Chondrocyte (in vitro differentiated cells): Measurements from ENCODE around the gene NHLRC4. TPM values are rescaled to one million over a fixed set of nuclear protein-coding genes. Genes with fewer than 3 reads are reported as not detected.

Experiments
- DNase-seq: peaks from one replicate; pipeline ENCODE4 v3.0.0; 2021; ENCODE audit warnings: mixed read lengths, low spot score
- H3K27ac Mint-ChIP-seq: one replicate; pipeline ENCODE4 v1.8.0; 2021; ENCODE audit warnings: mild to moderate bottlenecking, moderate library complexity, mixed read lengths; ENCODE audit not compliant: unreplicated experiment
- H3K27me3 Mint-ChIP-seq: 2 replicates; pipeline ENCODE4 v1.8.0; 2021; ENCODE audit warnings: low read depth, mixed read lengths
- H3K36me3 Mint-ChIP-seq: 2 replicates; pipeline ENCODE4 v1.8.0; 2021; ENCODE audit warnings: low read depth, mixed read lengths
- H3K4me1 Mint-ChIP-seq: 2 replicates; pipeline ENCODE4 v1.8.0; 2021; ENCODE audit warnings: low read depth, mild to moderate bottlenecking, mixed read lengths
- H3K4me3 Mint-ChIP-seq: one replicate; pipeline ENCODE4 v1.8.0; 2021; ENCODE audit warnings: mild to moderate bottlenecking, moderate library complexity, mixed read lengths; ENCODE audit not compliant: unreplicated experiment
- H3K9me3 Mint-ChIP-seq: 2 replicates; pipeline ENCODE4 v1.8.0; 2021; ENCODE audit warnings: low read depth, mixed read lengths
- total RNA-seq: library from RNA; stranded (reverse); gene quantifications from 3 replicates; pipeline ENCODE4 v1.2.1, GENCODE V29; 2021
- TF ChIP-seq, protein P1 (sequence below): fragments of 200-600 bp; sonication (generic); IDR thresholded peaks from 2 replicates; pipeline ENCODE4 v1.5.0; 2021; ENCODE audit warnings: antibody characterized with exemption, mild to moderate bottlenecking, moderate library complexity

Gene NHLRC4
- total RNA-seq, 1 donor from 2014 or later, result not detected

GRCh38 chr16:552171-552570, 14.6 kb upstream of the NHLRC4 start:
- Mint-ChIP-seq H3K4me3 (no peak overlapping the region), H3K27me3 (no peaks in the 10 kb centered on the region)
- TF ChIP-seq, protein P1, sequence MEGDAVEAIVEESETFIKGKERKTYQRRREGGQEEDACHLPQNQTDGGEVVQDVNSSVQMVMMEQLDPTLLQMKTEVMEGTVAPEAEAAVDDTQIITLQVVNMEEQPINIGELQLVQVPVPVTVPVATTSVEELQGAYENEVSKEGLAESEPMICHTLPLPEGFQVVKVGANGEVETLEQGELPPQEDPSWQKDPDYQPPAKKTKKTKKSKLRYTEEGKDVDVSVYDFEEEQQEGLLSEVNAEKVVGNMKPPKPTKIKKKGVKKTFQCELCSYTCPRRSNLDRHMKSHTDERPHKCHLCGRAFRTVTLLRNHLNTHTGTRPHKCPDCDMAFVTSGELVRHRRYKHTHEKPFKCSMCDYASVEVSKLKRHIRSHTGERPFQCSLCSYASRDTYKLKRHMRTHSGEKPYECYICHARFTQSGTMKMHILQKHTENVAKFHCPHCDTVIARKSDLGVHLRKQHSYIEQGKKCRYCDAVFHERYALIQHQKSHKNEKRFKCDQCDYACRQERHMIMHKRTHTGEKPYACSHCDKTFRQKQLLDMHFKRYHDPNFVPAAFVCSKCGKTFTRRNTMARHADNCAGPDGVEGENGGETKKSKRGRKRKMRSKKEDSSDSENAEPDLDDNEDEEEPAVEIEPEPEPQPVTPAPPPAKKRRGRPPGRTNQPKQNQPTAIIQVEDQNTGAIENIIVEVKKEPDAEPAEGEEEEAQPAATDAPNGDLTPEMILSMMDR, result no peak

DNA sequence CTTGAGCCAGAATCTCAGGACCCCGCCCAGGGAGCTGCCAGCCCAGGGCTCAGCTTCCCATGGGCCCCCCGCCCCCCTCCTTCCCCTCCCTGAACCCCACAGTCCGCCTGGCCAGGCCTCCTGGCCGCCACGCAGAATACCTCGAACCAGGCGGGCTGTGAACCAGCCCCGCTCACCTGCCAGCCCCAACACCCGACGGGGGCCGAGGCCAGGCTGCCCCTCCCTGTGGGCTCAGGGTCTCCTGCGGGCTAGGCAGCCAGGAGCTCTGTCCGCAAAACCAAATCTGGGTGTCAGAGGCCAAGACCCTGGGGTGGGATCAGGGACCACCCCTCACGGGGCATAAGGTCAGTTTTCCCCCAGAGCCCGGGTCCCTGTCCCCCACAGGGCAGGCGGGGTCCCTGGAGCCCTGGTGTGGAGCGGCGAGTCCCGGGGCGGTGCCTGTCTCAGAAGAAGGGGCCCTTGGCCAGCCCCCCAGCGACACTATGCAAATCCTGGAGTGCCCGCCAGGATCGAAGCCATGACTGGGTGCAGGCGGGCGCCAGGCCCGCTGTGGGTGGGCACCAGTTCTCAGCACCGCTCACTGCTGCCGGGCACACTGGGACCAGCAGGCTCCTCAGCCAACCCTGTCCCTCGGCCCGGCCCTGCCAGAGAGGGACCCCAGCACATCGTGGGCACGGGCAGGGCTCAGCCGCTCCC, 13.1 kb upstream of the NHLRC4 start:
- H3K36me3 Mint-ChIP-seq, result peaks cover 1% of the 10 kb centered on the region
- no peak overlapping the region for H3K27ac Mint-ChIP-seq
- no peaks in the 10 kb centered on the region for H3K9me3 Mint-ChIP-seq
- peaks cover 4% of the 10 kb centered on the region for H3K27me3 Mint-ChIP-seq
- no peak overlapping the region for H3K4me3 Mint-ChIP-seq
- peaks cover 3% of the 10 kb centered on the region for H3K4me1 Mint-ChIP-seq
- TF ChIP-seq, protein P1, result no peak
- DNase-seq, result no peak

More at GRCh38 chr16:552171-552570, 14.6 kb upstream of the NHLRC4 start:
- DNase-seq, result no peak
- no peaks in the 10 kb centered on the region for H3K9me3 Mint-ChIP-seq
- H3K4me1 Mint-ChIP-seq, result peaks cover 3% of the 10 kb centered on the region
- H3K36me3 Mint-ChIP-seq, result peaks cover 1% of the 10 kb centered on the region
- no peak overlapping the region for H3K27ac Mint-ChIP-seq

DNA sequence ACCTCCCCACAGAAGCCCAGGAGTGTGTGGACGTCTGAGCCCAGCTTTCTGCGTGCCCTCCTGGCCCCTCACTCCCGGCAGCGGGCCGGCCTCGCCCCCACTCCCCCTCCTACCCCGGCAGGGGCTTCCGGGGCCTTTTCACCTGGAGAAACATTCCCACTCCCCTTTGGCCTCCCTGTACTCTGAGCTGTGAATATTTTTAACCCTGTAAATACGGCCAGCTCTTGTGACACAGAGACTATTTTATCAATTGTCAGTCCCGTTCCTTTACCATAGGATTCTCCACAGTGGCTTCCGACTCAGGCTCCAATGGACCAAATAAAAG, 12.5 kb upstream of the NHLRC4 start:
- Mint-ChIP-seq H3K4me1 (peaks cover 3% of the 10 kb centered on the region), H3K36me3 (peaks cover 1% of the 10 kb centered on the region), H3K27ac (no peak overlapping the region), H3K9me3 (no peaks in the 10 kb centered on the region), H3K4me3 (no peak overlapping the region), H3K27me3 (peaks cover 4% of the 10 kb centered on the region)
- TF ChIP-seq, protein P1, result no peak
- DNase-seq, result no peak

DNA sequence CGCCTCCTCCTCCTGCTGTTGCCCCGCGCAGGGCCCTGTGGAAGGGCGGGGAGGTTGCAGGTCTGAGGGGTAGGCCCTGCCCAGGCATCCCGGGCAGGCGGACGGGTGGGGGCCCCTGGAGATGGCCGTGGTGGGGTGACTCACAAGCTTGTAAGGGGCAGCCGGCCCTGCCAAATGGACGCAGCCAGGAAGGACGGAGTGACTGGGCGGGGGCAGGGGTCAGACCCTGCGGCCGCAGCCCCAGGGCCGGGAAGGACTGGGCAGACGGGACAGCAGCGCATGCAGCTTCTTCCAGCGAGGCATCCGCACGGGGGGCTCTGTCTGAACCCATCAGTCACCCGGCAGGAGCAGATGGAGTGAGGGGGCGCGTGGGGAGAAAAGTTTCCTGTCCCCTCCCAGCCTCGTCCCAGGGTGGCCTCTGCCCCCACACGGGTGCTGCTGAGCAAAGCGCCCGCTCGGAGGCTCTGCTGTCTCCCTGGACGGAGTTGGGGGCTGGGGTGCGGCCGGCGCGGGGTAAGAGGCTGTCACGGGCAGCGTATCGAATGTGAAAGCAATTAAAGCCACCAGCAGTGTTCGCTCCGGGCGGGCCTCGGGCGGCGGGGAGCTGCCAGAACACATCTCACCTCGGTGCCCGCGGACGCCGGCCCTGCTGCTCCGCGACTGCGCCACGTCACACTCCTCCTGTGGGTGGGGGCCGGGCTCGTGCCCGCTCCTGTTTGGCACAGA, 12.0 kb upstream of the NHLRC4 start:
- no peak for DNase-seq
- Mint-ChIP-seq H3K27me3 (peaks cover 6% of the 10 kb centered on the region), H3K4me3 (no peak overlapping the region), H3K4me1 (peaks cover 3% of the 10 kb centered on the region), H3K9me3 (no peaks in the 10 kb centered on the region), H3K36me3 (peaks cover 1% of the 10 kb centered on the region), H3K27ac (no peak overlapping the region)
- TF ChIP-seq, protein P1, result no peak

- peaks cover 1% of the 10 kb centered on the region for H3K36me3 Mint-ChIP-seq
- H3K27ac Mint-ChIP-seq, result no peak overlapping the region
- H3K9me3 Mint-ChIP-seq, result no peaks in the 10 kb centered on the region
- TF ChIP-seq, protein P1, result no peak
- peaks cover 3% of the 10 kb centered on the region for H3K4me1 Mint-ChIP-seq
- peaks cover 6% of the 10 kb centered on the region for H3K27me3 Mint-ChIP-seq
- no peak overlapping the region for H3K4me3 Mint-ChIP-seq
- DNase-seq, result no peak
Measured at GRCh38 chr16:555528-556473, 11.0 kb upstream of the NHLRC4 start.
